HepG2 (cell line): ENCODE results near the gene CHST13. TPM values are rescaled to one million over a fixed set of nuclear protein-coding genes. Genes with fewer than 3 reads are reported as not detected.

ENCODE experiments used
- ATAC-seq: fragments of 200-7000 bp; cut with Tn5 transposase; 3 replicates; pipeline ENCODE4 v1.9.1; 2020; ENCODE audit warnings: mild to moderate bottlenecking, moderate library complexity
- BruUV-seq: library from RNA; stranded (reverse); fragments of 400-500 nt; replicated peaks from 2 replicates; lab custom pipeline; 2021; lab: Mats Ljungman, UMichigan
- CTCF ChIA-PET: fragments of 300-600 bp; formaldehyde crosslinking; extraction: SDS; loops from one replicate; lab custom pipeline; 2021; ENCODE audit warnings: low total read pairs, inconsistent platforms, low intra/inter-chr PET ratio; lab: Yijun Ruan, JAX
- POLR2A ChIA-PET: fragments of 350-600 bp; sonication (Branson Sonifier 250); formaldehyde crosslinking; loops from one replicate; lab custom pipeline; 2020; ENCODE audit warnings: antibody characterized with exemption, inconsistent platforms; lab: Yijun Ruan, JAX
- DNase-seq: peaks from one replicate; pipeline ENCODE4 v3.0.0-alpha.2; 2015; ENCODE audit warnings: low spot score
- FAIRE-seq: peaks from 3 replicates; lab custom pipeline; 2011; peaks lifted over from hg19 to GRCh38; lab: Jason Lieb, UNC
- H2AFZ ChIP-seq: one replicate; pipeline ENCODE4 v1.6.1; 2011; ENCODE audit warnings: low read length, inconsistent platforms
- H3K27ac ChIP-seq: fragments of 300-600 bp; 3 replicates; pipeline ENCODE4 v1.8.0; 2011; ENCODE audit warnings: mixed run types, mild to moderate bottlenecking, mixed read lengths, low read length, inconsistent platforms; ENCODE audit not compliant: insufficient read depth; ENCODE audit errors: extremely low read length
- H3K27me3 ChIP-seq, 2 experiments: fragments of 200-600 bp in 1 of 2; 2 replicates in 1 of 2; 3 replicates in 1 of 2; pipeline versions ENCODE4 v1.6.0 to v1.8.0; 2011; ENCODE audit warnings: low read length in 2 of 2, mild to moderate bottlenecking in 2 of 2, moderate library complexity in 2 of 2, inconsistent platforms in 1 of 2; ENCODE audit not compliant: insufficient read depth in 2 of 2, control insufficient read depth in 1 of 2
- H3K36me3 ChIP-seq, 2 experiments: fragments of 200-600 bp in 1 of 2; replicated peaks in 1 of 2; 2 replicates in 1 of 2; 3 replicates in 1 of 2; pipeline versions ENCODE4 v1.5.1 to v1.8.0; 2011; ENCODE audit warnings: low read length in 2 of 2, inconsistent platforms in 1 of 2; ENCODE audit not compliant: insufficient read depth in 2 of 2, control insufficient read depth in 1 of 2
- H3K4me1 ChIP-seq: 2 replicates; pipeline ENCODE4 v1.5.1; 2012; ENCODE audit warnings: low read length, inconsistent platforms; ENCODE audit not compliant: insufficient read depth
- H3K4me2 ChIP-seq: 2 replicates; pipeline ENCODE4 v1.6.0; 2011; ENCODE audit warnings: low read depth, low read length, inconsistent platforms
- H3K4me3 ChIP-seq, 3 experiments: fragments of 200-600 bp in 1 of 3; sonication (generic), shearing (Covaris generic) in 1 of 3; replicated peaks in 1 of 3; 2 replicates each; pipeline ENCODE4 v1.5.1; 2011 to 2016; ENCODE audit warnings: low read length in 3 of 3, inconsistent platforms in 2 of 3, low read depth in 2 of 3, mild to moderate bottlenecking in 2 of 3, control low read depth in 1 of 3, mixed read lengths in 1 of 3; ENCODE audit not compliant: insufficient read depth in 1 of 3
- H3K79me2 ChIP-seq: one replicate; pipeline ENCODE4 v1.6.1; 2011; ENCODE audit warnings: low read length, inconsistent platforms; ENCODE audit not compliant: insufficient read depth
- H3K9ac ChIP-seq: 2 replicates; pipeline ENCODE4 v1.6.0; 2011; ENCODE audit warnings: mild to moderate bottlenecking, low read depth, low read length, inconsistent platforms; ENCODE audit not compliant: insufficient read depth
- H3K9me3 ChIP-seq: 2 replicates; pipeline ENCODE4 v1.5.1; 2012; ENCODE audit warnings: mild to moderate bottlenecking, low read length
- H4K20me1 ChIP-seq: 2 replicates; pipeline ENCODE4 v1.6.0; 2011; ENCODE audit warnings: inconsistent platforms, mild to moderate bottlenecking, low read length, moderate library complexity; ENCODE audit not compliant: insufficient read depth
- CBFB ChIP-seq: sonication (generic); formaldehyde crosslinking; IDR thresholded peaks from 2 replicates; pipeline ENCODE4 v1.4.0; 2020; ENCODE audit warnings: missing genetic modification reagents
- EP300 ChIP-seq, 3 experiments: sonication (generic) in 1 of 3; formaldehyde crosslinking in 1 of 3; IDR thresholded peaks; 2 replicates each; pipeline versions ENCODE4 v1.5.1 to v1.6.1; 2011 to 2020; ENCODE audit warnings: low read depth in 2 of 3, low read length in 2 of 3, borderline replicate concordance in 1 of 3, improper control_type of control experiment in 1 of 3, mild to moderate bottlenecking in 1 of 3, missing genetic modification reagents in 1 of 3, moderate library complexity in 1 of 3
- HOXA7 ChIP-seq: sonication (generic); formaldehyde crosslinking; IDR thresholded peaks from 2 replicates; pipeline ENCODE4 v1.8.1; 2022; ENCODE audit warnings: mild to moderate bottlenecking, missing genetic modification reagents, moderate library complexity
- KLF13 ChIP-seq: sonication (generic); formaldehyde crosslinking; IDR thresholded peaks from 2 replicates; pipeline ENCODE4 v1.4.0; 2020; ENCODE audit warnings: mild to moderate bottlenecking, missing genetic modification reagents
- NCOR1 ChIP-seq: fragments of 200-600 bp; sonication (generic); IDR thresholded peaks from 2 replicates; pipeline ENCODE4 v1.7.0; 2017; ENCODE audit warnings: antibody characterized with exemption, low read length, borderline replicate concordance
- POLR2G ChIP-seq: fragments of 200-400 bp; formaldehyde crosslinking; IDR thresholded peaks from 2 replicates; pipeline ENCODE4 v1.6.1; 2018; ENCODE audit warnings: mild to moderate bottlenecking, low read depth, low read length, moderate library complexity
- RBM22 ChIP-seq: fragments of 200-400 bp; formaldehyde crosslinking; optimal IDR thresholded peaks from 2 replicates; pipeline ENCODE3; 2017; ENCODE audit warnings: mild to moderate bottlenecking, low read length, moderate library complexity
- SAFB2 ChIP-seq: sonication (generic); formaldehyde crosslinking; IDR thresholded peaks from 2 replicates; pipeline ENCODE4 v1.5.1; 2020; ENCODE audit warnings: missing genetic modification reagents, low read depth, mild to moderate bottlenecking, borderline replicate concordance
- ZNF121 ChIP-seq: sonication (generic); formaldehyde crosslinking; IDR thresholded peaks from 2 replicates; pipeline ENCODE4 v1.5.0; 2020; ENCODE audit warnings: mild to moderate bottlenecking, missing genetic modification reagents
- ZNF367 ChIP-seq: sonication (generic); formaldehyde crosslinking; IDR thresholded peaks from 2 replicates; pipeline ENCODE4 v1.4.0; 2020; ENCODE audit warnings: missing genetic modification reagents, borderline replicate concordance
- ZNF460 ChIP-seq: sonication (generic); formaldehyde crosslinking; IDR thresholded peaks from 2 replicates; pipeline ENCODE4 v1.5.1; 2020; ENCODE audit warnings: missing genetic modification reagents, mild to moderate bottlenecking, borderline replicate concordance
- ZNF562 ChIP-seq: sonication (generic); formaldehyde crosslinking; IDR thresholded peaks from 2 replicates; pipeline ENCODE4 v1.8.0; 2022; ENCODE audit warnings: missing genetic modification reagents, borderline replicate concordance
- ZNF678 ChIP-seq: sonication (generic); formaldehyde crosslinking; IDR thresholded peaks from 2 replicates; pipeline ENCODE4 v1.4.0; 2020; ENCODE audit warnings: mild to moderate bottlenecking, missing genetic modification reagents
- WGBS: methylation state at CpG from one replicate; pipeline ENCODE4 v1.1.6; 2017; ENCODE audit warnings: low lambda C conversion rate; 5-methylcytosine and 5-hydroxymethylcytosine counted together
- in situ Hi-C: cut with HindIII; loops from 2 replicates; pipeline ENCODE4 v1.10.0; 2017; ENCODE audit warnings: low pct_unique_long_range_greater_than_20kb; ENCODE audit not compliant: extremely low pct_ligation_motif_present
- intact Hi-C: fragments of 100-400 bp; cut with micrococcal nuclease; formaldehyde crosslinking; loops from one replicate; pipeline ENCODE4 v1.10.0; 2022; ENCODE audit not compliant: unreplicated experiment
- polyA plus RNA-seq, 8 experiments: library from polyadenylated mRNA; depleted of rRNA in 3 of 8; stranded (reverse) in 7 of 8; unstranded in 1 of 8; fragments of >200 nt; fragmentation: Illumina TruSeq in 4 of 8; extraction: Trizol in 4 of 8; gene quantifications; 2 replicates each; pipeline versions ENCODE4 v1.2.1 to v1.2.3, GENCODE V29; 2011 to 2016; ENCODE audit warnings: low read depth in 4 of 8, missing spikeins in 1 of 8, mixed read lengths in 1 of 8; ENCODE audit not compliant: insufficient read depth in 1 of 8
- total RNA-seq, 5 experiments: library from RNA; depleted of rRNA; stranded (reverse); fragments of >200 nt; fragmentation: Illumina TruSeq; extraction: Trizol; gene quantifications; 2 replicates each; pipeline ENCODE4 v1.2.3, GENCODE V29; 2016; ENCODE audit warnings: low read depth in 1 of 5
- TF ChIP-seq, protein P1 (sequence below): sonication (generic); formaldehyde crosslinking; IDR thresholded peaks from 2 replicates; pipeline ENCODE4 v1.5.0; 2020; ENCODE audit warnings: mild to moderate bottlenecking, missing genetic modification reagents, moderate library complexity
- TF ChIP-seq, protein P2 (sequence below): IDR thresholded peaks from 2 replicates; pipeline ENCODE4 v1.6.1; 2012; ENCODE audit warnings: low read depth, low read length, improper control_type of control experiment

Gene CHST13
- total and polyA plus RNA-seq, 2 of the 13 experiments (the other 11 are each of a cell fraction or from before 2014, with no cell fraction given): 32.0 to 43.1 TPM

DNA sequence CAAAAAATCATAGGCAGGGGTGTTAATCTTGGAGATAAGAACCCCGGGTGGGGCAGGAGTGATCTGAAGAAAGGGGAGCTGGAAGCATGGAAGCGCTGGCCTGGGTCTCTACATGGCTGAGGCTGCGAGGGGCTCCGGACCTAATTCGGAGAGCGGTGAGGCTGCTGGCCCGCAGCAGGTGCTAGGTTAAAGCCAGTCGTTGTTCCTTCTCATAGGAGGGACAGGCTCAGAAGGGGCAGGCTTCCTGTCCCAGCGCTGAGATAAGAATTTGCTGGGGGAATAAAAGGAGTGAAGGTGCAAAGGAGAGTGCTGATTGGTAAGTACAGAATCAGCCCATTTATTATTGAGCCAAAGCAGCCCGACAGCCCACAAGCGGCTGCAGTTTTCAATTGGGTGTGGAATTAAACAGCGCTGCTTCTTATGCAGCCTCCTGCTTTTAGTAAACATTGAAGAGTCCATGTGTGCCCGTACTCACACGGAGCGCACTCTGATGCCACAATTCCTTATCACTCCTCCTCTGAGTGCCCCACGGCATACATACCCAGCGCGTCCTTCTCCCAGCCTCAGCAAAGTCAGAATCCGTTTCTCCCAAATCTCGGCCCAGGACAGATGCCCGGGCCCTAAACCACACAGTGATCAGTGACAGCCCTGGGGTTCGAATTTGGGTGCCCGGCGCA, 17.1 kb downstream of the CHST13 start:
- CTCF ChIA-PET: no interaction called here
- TF ChIP-seq ZNF460 (CRISPR knock-in tag) (no peak), EP300 (IDR thresholded peaks at IDR 0.05; ENCODE audit: low read depth in 2 of 2, low read length in 2 of 2) (no peak), EP300 (CRISPR knock-in tag; IDR thresholded peaks at IDR 0.05; ENCODE audit: borderline replicate concordance) (no peak), HOXA7 (CRISPR knock-in tag) (no peak), NCOR1 (no peak), ZNF562 (CRISPR knock-in tag) (no peak), RBM22 (no peak), KLF13 (CRISPR knock-in tag) (no peak), ZNF367 (CRISPR knock-in tag) (no peak), POLR2G (no peak), ZNF678 (CRISPR knock-in tag) (no peak), ZNF121 (CRISPR knock-in tag) (no peak), CBFB (no peak), SAFB2 (no peak)
- TF ChIP-seq, protein P1, sequence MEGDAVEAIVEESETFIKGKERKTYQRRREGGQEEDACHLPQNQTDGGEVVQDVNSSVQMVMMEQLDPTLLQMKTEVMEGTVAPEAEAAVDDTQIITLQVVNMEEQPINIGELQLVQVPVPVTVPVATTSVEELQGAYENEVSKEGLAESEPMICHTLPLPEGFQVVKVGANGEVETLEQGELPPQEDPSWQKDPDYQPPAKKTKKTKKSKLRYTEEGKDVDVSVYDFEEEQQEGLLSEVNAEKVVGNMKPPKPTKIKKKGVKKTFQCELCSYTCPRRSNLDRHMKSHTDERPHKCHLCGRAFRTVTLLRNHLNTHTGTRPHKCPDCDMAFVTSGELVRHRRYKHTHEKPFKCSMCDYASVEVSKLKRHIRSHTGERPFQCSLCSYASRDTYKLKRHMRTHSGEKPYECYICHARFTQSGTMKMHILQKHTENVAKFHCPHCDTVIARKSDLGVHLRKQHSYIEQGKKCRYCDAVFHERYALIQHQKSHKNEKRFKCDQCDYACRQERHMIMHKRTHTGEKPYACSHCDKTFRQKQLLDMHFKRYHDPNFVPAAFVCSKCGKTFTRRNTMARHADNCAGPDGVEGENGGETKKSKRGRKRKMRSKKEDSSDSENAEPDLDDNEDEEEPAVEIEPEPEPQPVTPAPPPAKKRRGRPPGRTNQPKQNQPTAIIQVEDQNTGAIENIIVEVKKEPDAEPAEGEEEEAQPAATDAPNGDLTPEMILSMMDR (CRISPR knock-in tag): no peak
- TF ChIP-seq, protein P2, sequence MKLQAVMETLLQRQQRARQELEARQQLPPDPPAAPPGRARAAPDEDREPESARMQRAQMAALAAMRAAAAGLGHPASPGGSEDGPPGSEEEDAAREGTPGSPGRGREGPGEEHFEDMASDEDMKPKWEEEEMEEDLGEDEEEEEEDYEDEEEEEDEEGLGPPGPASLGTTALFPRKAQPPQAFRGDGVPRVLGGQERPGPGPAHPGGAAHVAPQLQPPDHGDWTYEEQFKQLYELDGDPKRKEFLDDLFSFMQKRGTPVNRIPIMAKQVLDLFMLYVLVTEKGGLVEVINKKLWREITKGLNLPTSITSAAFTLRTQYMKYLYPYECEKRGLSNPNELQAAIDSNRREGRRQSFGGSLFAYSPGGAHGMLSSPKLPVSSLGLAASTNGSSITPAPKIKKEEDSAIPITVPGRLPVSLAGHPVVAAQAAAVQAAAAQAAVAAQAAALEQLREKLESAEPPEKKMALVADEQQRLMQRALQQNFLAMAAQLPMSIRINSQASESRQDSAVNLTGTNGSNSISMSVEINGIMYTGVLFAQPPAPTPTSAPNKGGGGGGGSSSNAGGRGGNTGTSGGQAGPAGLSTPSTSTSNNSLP: no peak
- POLR2A ChIA-PET: no interaction called here
- Histone ChIP-seq H4K20me1 (no peaks in the 10 kb centered on the region), H3K36me3 (peaks cover 13 to 37% of the 10 kb centered on the region in 2 experiments), H2AFZ (no peak overlapping the region), H3K79me2 (no peaks in the 10 kb centered on the region), H3K27ac (no peak overlapping the region), H3K4me1 (no peaks in the 10 kb centered on the region), H3K9ac (no peak overlapping the region), H3K27me3 (no peaks in the 10 kb centered on the region), H3K4me2 (no peak overlapping the region), H3K9me3 (no peaks in the 10 kb centered on the region), H3K4me3 (no peak overlapping the region)
- no peak for FAIRE-seq
- intact Hi-C loops: no loop called here
- in situ Hi-C loops: no loop called here
- 96% methylated on average over 24 of the region's 24 CpGs for WGBS
- no peak for DNase-seq
- no TSS peak for BruUV-seq
- ATAC-seq: no peak
